SHP77 treated with DMSO at 0.1 percent for 48 hours (cell line): ENCODE data around the gene HENMT1.
"Not testable (repeated sequence)": the region's sequence is repeated elsewhere in the genome, so short reads cannot be mapped to it uniquely, and the experiment has no call there.

Experiments used
- DNase-seq: peaks from one replicate; lab custom pipeline; 2025; lab: John Stamatoyannopoulos, UW

The HENMT1 gene

DNA sequence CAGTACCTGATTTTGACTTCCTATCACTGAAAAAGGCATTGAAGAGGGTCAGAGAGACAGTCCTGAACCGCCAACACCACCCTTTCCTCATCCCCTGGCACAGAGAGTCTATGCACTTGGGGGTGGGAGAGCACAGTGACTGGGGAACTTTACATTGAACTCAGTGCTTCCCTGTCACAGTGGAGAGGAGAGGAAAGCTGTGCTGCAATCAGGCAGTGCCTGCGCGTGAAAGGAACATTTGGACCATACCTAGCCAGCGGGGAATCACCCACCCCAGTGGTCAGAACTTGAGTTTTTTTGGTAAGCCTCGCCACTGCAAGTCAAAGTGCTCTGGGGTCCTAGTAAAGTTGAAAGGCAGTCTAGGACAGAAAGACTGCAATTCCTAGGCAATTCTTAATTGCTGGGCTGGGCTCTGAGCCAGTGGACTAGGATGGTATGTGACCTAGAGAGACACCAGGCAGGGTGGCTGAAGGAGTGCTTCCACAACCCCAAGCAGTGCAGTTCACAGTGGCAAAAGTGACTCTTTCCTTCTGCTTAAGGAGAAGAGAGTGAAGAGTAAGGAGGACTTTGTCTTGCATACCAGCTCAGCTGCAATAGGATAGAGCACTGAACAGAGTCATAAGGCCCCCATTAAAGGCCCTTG, 9.4 kb upstream of the HENMT1 start:
- no peak for DNase-seq

DNA sequence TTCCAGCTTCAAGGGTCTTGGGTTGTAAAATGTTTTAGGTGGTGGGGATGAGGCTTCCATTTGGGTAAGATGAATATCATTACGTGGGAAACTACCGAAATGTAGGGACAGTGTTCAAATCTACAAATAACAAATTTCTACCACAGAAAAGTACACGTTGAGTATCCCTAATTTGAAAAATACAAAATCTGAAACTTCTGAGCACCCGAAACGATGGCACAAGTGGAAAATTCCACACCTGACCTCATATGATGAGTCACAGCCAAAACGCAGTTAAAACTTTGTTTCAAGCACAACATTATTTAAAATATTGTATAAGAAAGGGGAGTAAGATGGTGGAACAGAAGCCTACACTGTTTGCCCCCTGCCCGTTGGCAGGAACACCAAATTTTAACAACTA, 8.8 kb upstream of the HENMT1 start:
- DNase-seq: no peak

DNA sequence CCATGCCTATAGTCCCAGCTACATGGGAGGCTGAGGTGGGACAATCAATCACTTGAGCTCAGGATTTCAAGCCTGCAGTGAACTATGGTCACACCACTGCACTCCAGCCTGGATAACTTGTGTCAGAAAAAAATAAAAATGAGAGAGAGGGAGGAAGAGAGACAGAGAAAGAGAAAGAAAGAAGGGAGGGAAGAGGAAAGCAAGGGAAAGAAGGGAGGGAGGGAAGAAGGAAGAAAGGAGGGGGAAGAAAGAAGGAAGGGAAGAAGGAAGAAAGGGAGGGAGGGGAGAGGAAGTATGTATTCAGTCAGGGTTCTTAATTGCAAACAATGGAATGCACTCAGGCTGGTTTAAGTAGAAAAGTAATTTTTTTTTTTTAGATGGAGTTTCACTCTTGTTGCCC, 7.9 kb upstream of the HENMT1 start:
- no peak for DNase-seq

DNA sequence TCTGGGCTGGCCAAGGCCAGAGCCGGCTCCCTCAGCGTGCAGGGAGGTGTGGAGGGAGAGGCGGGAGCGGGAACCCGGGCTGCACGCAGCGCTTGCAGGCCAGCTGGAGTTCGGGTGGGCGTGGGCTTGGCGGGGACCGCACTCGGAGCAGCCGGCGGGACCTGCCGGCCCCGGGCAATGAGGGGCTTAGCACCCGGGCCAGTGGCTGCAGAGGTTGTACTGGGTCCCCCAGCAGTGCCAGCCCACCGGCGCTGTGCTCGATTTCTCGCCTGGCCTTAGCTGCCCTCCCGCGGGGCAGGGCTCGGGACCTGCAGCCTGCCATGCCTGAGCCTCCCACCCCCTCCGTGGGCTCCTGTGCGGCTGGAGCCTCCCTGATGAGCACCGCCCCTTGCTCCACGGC, 6.5 kb upstream of the HENMT1 start:
- not testable (repeated sequence) for DNase-seq

DNA sequence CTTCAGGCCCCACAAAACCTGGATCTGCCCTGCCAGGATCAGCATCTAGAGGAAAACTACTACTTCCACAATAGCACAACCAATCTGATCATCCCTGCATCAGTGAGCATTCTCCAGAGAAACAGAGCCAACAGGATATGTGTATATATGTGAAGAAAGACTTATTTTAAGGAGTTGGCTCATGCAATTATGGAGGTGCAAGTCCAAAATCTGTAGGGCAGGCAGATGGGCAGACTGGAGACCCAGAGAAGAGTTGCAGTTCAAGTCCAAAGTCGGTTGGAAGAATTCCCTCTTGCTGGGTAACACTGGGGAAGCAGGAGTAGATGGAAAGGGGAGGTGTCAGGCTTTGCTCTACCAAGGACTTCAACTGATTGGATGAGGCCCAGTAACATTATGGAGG, 4.9 kb upstream of the HENMT1 start:
- no peak for DNase-seq

DNA sequence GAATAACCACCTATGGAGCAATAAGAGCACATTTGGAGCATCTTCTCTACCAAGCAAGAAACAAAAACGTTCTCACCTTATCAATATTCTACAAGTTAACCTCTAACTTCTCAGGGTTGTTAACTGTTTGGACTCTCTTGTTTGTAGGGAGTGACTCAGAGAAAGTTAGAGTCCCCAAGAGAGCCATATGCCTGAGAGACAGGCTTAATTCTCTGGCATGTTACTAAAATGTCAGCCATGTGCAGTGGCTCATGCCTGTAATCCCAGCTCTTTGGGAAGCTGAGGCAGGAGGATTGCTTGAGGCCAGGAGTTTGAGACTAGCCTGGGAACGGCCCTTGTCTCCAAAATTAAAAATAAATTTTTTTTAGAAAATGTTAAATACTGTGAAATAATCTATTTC, 4.2 kb upstream of the HENMT1 start:
- DNase-seq: no peak

DNA sequence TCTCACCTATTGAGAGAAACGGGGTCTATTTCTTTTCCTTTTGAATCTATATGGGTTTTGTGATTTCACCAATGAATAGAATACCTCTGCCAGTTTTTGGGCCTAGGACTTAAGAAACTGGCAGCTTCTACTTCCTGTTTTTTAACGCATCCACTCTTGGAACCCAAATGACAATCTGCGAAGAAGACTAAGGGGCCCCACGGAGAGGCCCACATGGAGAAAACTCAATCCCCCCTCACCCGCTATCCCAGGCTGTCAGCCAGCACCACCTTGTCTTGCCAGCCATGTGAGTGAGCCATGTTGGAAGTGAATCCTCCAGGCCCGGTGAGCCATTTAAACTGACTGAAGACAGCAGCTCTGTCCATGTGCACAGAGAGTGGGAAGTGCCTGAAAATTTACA, 3.6 kb upstream of the HENMT1 start:
- no peak for DNase-seq

DNA sequence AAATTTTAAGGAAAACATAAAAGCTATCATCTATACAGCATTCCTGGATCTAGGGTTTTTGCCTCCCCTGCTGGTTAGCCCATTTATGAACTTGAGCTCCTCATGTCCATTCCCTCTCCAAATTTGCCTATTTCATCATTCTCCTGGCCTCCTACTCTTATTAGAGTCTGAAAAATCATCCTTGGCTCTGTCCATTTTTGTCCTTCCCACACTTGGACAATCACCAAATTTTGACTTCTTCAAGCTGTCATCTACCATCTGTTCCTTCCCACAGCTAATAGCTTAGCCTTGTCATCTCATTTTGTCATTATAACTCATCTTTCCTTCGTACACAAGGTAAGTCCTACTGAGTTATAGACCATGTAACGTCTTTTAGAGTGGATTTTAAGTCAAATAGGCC, 2.2 kb upstream of the HENMT1 start:
- no peak for DNase-seq

DNA sequence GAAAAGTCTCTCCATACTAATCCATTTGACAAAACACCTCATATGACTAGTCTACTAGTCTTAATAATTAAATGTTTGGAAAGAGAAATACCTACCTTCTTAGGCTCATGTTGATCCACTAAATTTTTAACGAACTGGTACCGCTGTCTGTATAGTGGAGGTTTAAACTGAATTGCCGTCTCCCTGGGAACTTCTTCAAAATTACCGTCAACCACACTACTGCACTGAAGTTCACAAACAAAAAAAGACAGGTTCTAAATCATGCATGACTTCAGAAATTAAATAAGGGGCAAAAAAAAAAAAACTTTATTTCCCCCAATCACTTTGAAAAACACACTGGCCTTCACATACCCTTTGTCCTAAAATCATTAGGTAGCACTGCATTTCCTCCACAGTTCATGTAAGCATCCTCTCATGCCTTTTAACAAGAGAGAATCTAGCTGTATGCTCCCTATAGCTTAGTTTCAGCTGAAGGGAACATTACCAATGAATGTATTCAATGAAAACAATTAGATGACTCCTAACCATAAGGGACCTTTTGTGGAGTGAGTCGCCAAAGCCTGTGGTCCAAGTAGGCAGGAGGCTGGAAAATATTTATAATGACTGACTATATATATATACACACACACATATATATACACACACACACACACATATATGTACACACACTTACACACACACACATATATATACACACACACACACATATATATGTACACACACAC, 3.4 kb downstream of the HENMT1 start:
- DNase-seq: no peak

DNA sequence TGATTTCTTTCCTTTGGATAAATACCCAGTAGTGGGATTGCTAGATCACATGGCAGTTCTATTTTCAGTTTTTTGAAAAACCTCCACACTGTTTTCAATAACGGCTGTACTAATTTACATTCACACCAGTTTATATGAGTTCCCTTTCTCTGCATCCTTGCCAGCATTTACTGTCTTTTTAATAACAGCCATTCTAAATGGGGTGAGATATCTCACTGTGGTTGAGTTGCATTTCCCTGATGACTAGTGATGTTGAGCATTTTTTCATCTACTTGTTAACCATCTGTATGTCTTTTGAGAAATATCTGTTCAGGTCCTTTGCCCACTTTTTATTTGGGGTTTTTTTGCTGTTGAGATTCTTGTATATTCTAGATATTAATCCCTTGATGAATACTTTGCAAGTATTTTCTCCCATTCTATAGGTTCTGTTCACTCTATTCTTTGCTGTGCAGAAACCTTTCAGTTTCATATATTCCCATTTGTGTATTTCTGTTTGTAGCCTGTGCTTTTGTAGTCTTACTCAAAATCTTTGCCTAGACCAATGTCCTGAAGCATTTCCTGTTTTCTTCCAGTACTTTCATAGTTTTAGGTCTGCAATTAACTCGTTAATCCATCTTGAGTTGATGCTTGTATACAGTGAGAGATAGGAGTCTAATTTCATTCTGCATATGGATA, 7.3 kb downstream of the HENMT1 start:
- no peak for DNase-seq

DNA sequence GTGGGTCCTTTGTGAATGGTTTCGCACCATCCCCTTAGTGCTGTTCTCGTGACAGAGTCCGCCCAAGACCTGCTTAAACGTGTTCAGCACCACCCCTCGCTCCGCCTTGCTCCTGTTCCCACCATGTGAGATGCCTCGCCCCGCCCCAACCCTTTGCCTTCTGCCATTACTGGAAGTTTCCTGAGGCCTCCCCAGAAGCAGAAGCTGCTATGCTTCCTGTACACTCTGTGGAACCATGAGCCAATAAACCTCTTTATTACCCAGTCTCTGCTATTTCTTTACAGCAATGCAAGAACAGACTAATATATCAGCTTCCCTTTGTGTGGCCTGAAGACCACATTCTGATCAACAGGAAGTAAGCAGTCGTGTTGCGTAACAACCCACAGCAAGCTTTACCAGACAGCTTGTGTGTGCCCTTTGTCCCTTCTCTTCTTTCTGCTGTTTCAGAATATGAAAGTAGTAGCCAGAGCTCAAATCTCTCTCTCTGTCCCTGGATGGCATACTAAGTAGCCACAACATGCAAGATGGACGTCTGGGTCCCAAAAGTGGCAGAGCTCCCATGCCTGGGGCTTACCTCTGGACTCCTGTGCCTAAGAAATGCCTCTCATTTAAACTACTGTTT, 14.1 kb downstream of the HENMT1 start:
- no peak for DNase-seq

DNA sequence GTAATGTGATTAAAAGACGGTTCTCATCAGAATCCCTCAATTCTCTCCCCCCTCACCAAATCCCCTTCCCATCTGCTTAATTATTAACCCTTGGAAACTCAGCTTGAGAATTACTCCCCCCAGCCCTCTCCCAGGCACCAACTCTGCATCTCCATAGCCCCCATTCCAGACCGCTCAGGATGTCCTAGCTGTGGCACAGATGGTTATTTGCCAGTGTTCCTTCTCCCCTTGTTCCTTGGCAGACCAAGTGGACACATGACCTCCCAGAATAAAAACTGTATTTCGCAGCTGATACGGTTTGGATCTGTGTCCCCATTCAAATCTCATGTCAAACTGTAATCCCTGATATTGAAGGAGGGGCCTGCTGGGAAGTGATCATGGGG, 14.6 kb downstream of the HENMT1 start:
- DNase-seq: no peak

DNA sequence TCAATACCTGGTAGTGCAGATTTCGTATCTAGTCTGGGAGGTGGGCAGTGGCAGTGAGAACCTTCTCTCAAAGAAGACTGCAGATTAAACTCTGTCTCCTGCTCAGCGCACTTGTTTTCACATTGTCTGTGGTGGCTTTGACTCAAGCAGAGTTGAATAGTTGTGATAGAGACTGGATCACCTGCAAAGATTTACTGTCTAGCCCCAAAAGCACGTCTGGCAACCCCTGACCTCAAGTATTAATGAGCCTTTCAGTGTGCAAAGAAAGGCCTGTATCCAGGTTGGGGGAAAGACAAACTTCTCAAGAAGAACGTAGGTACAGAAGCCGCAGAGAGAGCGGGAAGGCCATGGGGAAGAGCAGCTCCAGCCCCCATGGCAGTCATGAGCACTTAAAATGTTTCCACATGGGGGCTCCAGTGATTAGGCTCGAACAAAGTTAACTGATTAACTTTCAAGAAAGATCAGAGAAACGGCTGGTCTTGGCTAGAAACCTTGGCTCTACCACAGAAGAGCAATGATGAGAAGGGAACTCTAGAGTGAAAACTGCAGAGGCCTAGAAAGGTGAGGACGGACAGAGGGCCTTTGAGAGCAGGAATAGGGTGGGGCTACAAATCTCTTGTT, 15.2 kb downstream of the HENMT1 start:
- no peak for DNase-seq

DNA sequence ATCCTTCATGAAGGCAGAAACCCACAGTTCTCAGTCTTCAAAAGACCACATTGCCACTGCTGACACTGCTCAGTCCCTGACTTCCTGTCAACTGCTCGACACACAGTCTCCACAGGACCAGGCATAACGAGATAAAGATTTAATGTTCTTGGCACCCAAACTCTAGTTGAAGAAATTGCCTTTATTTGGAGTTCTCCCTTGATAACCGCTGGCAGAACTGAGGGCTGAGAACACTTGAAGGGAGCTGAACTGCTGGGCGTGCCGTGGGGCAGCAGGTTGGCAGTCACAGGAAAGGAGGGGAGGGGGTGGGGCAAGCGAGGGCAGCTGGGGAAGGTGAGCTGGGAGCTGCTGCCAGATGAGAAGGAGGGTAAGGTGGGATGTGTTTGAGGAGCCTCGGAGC, 15.9 kb downstream of the HENMT1 start:
- no peak for DNase-seq

DNA sequence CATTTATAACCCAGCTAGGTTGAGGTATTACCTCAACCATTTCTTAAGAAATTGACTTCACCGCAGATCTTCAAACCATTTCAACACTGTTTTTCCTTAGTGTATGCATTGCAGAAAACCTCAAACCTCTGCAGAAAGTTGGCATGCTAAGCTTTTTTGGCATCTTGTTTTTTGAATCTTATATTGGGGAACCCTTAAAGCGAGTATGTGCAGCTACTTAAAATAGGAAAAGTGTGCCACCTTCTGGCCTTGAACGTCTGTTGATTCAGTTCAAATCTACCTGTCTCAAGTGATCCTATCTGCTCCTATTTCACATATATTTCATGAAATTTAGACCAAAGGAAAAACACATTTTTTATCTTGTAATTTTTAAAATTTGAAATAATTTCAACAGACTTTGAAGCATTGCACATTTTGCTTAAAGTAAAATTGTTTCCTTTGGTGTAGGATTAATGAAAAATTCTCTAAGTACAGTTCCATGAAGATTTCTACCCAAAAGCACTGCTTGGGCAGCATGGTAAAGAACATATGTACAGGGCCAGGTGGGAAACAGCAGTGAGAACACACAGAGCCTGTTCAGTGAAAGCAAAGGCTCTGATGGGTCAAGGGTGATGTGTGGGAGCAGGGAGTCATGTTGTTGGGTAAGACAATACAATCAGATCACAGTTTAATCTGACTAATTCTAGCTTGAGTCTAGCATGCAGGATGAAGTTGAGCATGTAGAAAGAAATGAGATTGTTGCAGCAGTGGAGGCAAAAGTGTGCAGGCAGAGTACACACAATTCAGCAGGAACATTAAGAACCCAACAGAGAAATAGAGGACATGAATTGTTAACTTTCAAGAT, 17.2 kb downstream of the HENMT1 start:
- DNase-seq: peak; percentile 47

DNA sequence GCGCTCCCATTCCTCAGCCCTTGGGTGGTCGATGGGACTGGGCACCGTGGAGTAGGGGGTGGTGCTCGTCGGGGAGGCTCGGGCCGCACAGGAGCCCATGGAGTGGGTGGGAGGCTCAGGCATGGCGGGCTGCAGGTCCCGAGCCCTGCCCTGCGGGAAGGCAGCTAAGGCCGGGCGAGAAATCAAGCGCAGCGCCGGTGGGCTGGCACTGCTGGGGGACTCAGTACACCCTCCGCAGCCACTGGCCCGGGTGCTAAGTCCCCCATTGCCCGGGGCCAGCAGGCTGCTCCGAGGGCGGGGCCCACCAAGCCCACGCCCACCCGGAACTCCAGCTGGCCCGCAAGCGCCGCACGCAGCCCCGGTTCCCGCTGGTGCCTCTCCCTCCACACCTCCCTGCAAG, 20.0 kb downstream of the HENMT1 start:
- DNase-seq: not testable (repeated sequence)

DNA sequence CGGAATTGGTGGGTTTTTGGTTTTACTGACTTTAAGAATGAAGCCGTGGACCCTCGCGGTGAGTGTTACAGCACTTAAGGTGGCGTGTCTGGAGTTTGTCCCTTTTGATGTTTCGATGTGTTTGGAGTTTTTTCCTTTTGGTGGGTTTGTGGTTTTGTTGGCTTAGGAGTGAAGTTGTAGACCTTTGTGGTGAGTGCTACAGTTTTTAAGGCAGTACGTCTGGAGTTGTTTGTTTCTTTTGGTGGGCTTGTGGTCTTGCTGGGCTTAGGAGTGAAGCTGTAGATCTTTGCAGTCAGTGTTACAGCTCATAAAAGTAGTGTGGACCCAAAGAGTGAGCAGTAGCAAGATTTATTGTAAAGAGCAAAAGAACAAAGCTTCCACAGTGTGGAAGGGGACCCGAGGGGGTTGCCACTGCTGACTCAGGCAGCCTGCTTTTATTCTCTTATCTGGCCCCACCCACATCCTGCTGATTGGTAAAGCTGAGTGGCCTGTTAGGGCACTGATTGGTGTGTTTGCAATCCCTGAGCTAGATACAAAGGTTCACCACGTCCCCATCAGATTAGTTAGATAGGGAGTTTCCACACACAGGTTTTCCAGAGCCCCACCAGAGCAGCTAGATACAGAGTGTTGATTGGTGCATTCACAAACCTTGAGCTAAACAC, 20.9 kb downstream of the HENMT1 start:
- no peak for DNase-seq

DNA sequence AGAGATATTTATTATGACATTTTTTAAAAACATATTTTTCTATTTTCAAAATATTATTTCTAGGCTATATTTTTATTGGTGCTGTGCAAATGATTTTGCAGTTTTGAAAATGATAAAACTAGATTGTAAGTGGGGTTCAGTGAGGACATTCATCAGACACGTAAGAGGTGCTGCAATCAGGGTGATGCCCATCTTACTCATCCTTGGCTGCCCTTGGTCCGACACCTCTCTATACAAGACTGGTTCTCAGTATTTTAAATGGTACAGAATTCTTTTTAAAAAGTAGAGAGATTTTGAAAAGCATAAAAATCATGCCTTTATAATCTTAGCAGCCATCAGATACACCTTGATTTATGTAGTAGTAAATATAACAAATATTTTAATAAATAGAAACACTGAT, 24.0 kb downstream of the HENMT1 start:
- DNase-seq: no peak

DNA sequence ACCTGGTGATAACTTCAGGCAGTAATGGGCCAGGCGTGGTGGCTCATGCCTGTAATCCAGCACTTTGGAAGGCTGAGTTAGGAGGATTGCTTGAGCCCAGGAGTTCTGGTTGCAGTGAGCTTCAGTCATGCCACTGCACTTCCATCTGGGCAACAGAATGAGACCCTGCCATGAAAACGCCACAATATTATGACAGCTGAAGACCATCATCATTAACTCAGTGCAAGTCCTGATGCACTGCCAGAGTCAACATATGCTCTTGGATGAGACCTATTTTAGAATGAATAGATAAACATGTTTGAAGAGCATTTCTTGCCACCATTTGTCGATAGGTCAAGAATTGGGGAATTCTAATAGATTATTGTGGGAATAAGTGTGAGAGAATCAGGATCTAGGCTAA, 26.4 kb downstream of the HENMT1 start:
- no peak for DNase-seq

DNA sequence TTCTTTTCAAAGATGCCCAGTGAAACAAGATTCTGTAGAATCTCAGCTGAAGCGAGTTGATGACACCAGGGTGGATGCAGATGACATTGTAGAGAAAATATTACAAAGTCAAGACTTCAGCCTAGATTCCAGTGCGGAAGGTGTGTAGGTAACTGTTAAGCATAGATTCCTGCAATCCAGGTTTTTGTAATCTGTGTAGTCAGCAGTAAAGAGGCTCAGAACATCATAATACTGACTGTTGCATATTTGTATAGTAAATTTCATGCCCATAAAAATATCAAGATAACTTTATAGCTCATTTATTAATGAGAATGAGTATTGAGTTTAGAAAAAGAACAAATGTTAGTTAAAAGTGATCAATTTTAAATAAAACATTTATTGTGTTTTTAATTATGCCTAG, 32.2 kb downstream of the HENMT1 start:
- no peak for DNase-seq

DNA sequence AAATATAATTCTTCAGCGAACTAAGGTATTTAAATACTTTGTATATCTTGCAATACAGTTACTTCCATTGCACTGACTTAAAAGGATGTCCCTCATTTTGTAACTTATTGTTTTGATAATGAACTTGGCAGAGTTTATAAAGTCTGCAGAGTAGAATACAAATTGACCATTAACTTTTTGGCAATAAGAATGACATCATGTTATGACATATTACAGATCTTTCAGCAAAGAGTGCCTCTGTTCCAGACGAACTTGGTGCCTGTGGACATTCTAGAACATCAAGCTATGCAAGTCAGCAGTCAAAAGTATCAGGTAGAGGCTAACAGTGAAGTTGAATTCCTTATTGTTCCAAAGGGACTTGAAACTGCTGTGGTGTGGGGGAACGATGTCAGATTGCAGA, 32.9 kb downstream of the HENMT1 start:
- no peak for DNase-seq
